K562 (cell line): Measurements from ENCODE around the gene FARSB. TPM values are rescaled to one million over a fixed set of nuclear protein-coding genes. Genes with fewer than 3 reads are reported as not detected.

ENCODE experiments used
- ATAC-seq: fragments of 200-7000 bp; cut with Tn5 transposase; 3 replicates; pipeline ENCODE4 v1.9.1; 2020; ENCODE audit warnings: moderate library complexity
- BruUV-seq: library from RNA; stranded (reverse); fragments of 400-500 nt; replicated peaks from 2 replicates; lab custom pipeline; 2021; lab: Mats Ljungman, UMichigan
- CTCF ChIA-PET: fragments of 300-600 bp; formaldehyde crosslinking; extraction: SDS; loops from one replicate; lab custom pipeline; 2021; ENCODE audit warnings: low intra/inter-chr PET ratio; lab: Yijun Ruan, JAX
- POLR2A ChIA-PET: fragments of 300-600, 350-650 bp; sonication (Branson Sonifier 250); formaldehyde crosslinking; extraction: SDS; loops from one replicate; lab custom pipeline; 2021; ENCODE audit warnings: antibody characterized with exemption, inconsistent platforms; lab: Yijun Ruan, JAX
- DNase-seq, 4 experiments: peaks; one replicate each; pipeline versions ENCODE4 v3.0.0 to v3.0.0-alpha.2; 2011 to 2018; ENCODE audit warnings: low spot score in 3 of 4, mixed read lengths in 3 of 4; ENCODE audit errors: extremely low read depth in 1 of 4
- FAIRE-seq: peaks from 2 replicates; lab custom pipeline; 2011; peaks lifted over from hg19 to GRCh38; lab: Jason Lieb, UNC
- H2AFZ ChIP-seq: 2 replicates; pipeline ENCODE4 v1.6.0; 2011; ENCODE audit warnings: low read depth, low read length, control low read depth, inconsistent platforms
- H3K27ac ChIP-seq: fragments of 200-600 bp; 3 replicates; pipeline ENCODE4 v1.8.0; 2011; ENCODE audit warnings: low read depth, mild to moderate bottlenecking, control low read depth, inconsistent platforms, low read length, moderate library complexity, mixed read lengths; ENCODE audit errors: extremely low read depth
- H3K27me3 ChIP-seq, 2 experiments: fragments of 300-600 bp in 1 of 2; 2 replicates in 1 of 2; 3 replicates in 1 of 2; pipeline versions ENCODE4 v1.6.0 to v1.8.0; 2011; ENCODE audit warnings: inconsistent platforms in 2 of 2, low read length in 2 of 2, mild to moderate bottlenecking in 1 of 2, mixed read lengths in 1 of 2, moderate library complexity in 1 of 2; ENCODE audit not compliant: control insufficient read depth in 2 of 2, insufficient read depth in 2 of 2
- H3K36me3 ChIP-seq: fragments of 300-600 bp; 3 replicates; pipeline ENCODE4 v1.8.0; 2011; ENCODE audit warnings: mild to moderate bottlenecking, low read length, inconsistent platforms; ENCODE audit not compliant: control insufficient read depth, insufficient read depth
- H3K4me1 ChIP-seq, 2 experiments: fragments of 200-600 bp in 1 of 2; replicated peaks in 1 of 2; 2 replicates in 1 of 2; 3 replicates in 1 of 2; pipeline versions ENCODE4 v1.5.1 to v1.8.0; 2011; ENCODE audit warnings: inconsistent platforms in 2 of 2, low read length in 2 of 2, mild to moderate bottlenecking in 1 of 2, mixed read lengths in 1 of 2, moderate library complexity in 1 of 2; ENCODE audit not compliant: control insufficient read depth in 2 of 2, insufficient read depth in 2 of 2
- H3K4me2 ChIP-seq: 2 replicates; pipeline ENCODE4 v1.6.1; 2011; ENCODE audit warnings: low read length, control low read depth, inconsistent platforms, mixed read lengths; ENCODE audit not compliant: insufficient read depth
- H3K4me3 ChIP-seq: fragments of 200-600 bp; sonication (generic), shearing (Covaris generic); 2 replicates; pipeline ENCODE4 v1.5.1; 2016; ENCODE audit warnings: control low read depth, inconsistent platforms
- H3K79me2 ChIP-seq: fragments of 200-600 bp; 3 replicates; pipeline ENCODE4 v1.8.0; 2011; ENCODE audit warnings: low read length, inconsistent platforms; ENCODE audit not compliant: control insufficient read depth, insufficient read depth
- H3K9ac ChIP-seq, 2 experiments: 2 replicates each; pipeline versions ENCODE4 v1.6.0 to v1.6.1; 2011; ENCODE audit warnings: low read depth in 2 of 2, low read length in 2 of 2, control low read depth in 1 of 2, inconsistent platforms in 1 of 2, mild to moderate bottlenecking in 1 of 2, mixed read lengths in 1 of 2; ENCODE audit not compliant: insufficient read depth in 1 of 2
- H3K9me1 ChIP-seq: one replicate; pipeline ENCODE4 v1.6.0; 2011; ENCODE audit warnings: inconsistent platforms, mild to moderate bottlenecking, low read length, moderate library complexity; ENCODE audit not compliant: control insufficient read depth, insufficient read depth
- H3K9me3 ChIP-seq: replicated peaks from 2 replicates; pipeline ENCODE4 v1.5.1; 2011; ENCODE audit warnings: low read depth, low read length, inconsistent platforms; ENCODE audit not compliant: control insufficient read depth, insufficient read depth
- H4K20me1 ChIP-seq: replicated peaks from 2 replicates; pipeline ENCODE4 v1.6.1; 2011; ENCODE audit warnings: low read length, inconsistent platforms, mixed read lengths; ENCODE audit not compliant: control insufficient read depth, insufficient read depth
- CBFA2T2 ChIP-seq: fragments of 450-650 bp; conservative IDR thresholded peaks from 2 replicates; pipeline ENCODE4 v1.6.1; 2017; ENCODE audit warnings: mild to moderate bottlenecking
- GTF2E2 ChIP-seq: fragments of 200-800 bp; sonication (Bioruptor generic); IDR thresholded peaks from 2 replicates; pipeline ENCODE4 v1.6.1; 2016; ENCODE audit warnings: missing genetic modification characterization, missing compliant biosample characterization
- HEY1 ChIP-seq: fragments of 250-450 bp; sonication (Bioruptor Pico); IDR thresholded peaks from 2 replicates; pipeline ENCODE4 v1.5.0; 2020; ENCODE audit warnings: mild to moderate bottlenecking, moderate library complexity, borderline replicate concordance
- HMG20A ChIP-seq: fragments of 450-650 bp; formaldehyde crosslinking; conservative IDR thresholded peaks from 2 replicates; pipeline ENCODE4 v1.4.0; 2020; ENCODE audit warnings: mild to moderate bottlenecking, mixed read lengths
- KHSRP ChIP-seq: fragments of 450-650 bp; IDR thresholded peaks from 2 replicates; pipeline ENCODE4 v1.6.1; 2017
- MYNN ChIP-seq, 2 experiments: sonication (generic); formaldehyde crosslinking in 1 of 2; IDR thresholded peaks; 2 replicates each; pipeline versions ENCODE4 v1.5.0 to v1.6.1; 2016 to 2020; ENCODE audit warnings: antibody characterized with exemption in 1 of 2, missing genetic modification reagents in 1 of 2
- SIN3B ChIP-seq: fragments of 450-650 bp; IDR thresholded peaks from 2 replicates; pipeline ENCODE4 v1.6.1; 2017; ENCODE audit warnings: low read depth, mild to moderate bottlenecking, moderate library complexity
- SMAD3 ChIP-seq: fragments of 450-650 bp; formaldehyde crosslinking; conservative IDR thresholded peaks from 2 replicates; pipeline ENCODE4 v1.4.0; 2020; ENCODE audit warnings: mild to moderate bottlenecking
- SNIP1 ChIP-seq: fragments of 450-650 bp; IDR thresholded peaks from 2 replicates; pipeline ENCODE4 v1.7.1; 2017; ENCODE audit warnings: low read depth, mild to moderate bottlenecking
- TBP ChIP-seq: optimal IDR thresholded peaks from 2 replicates; pipeline ENCODE3; 2011; ENCODE audit warnings: low read depth, low read length, improper control_type of control experiment
- ZNF197 ChIP-seq: fragments of 200-800 bp; sonication (Bioruptor generic); IDR thresholded peaks from 2 replicates; pipeline ENCODE4 v1.6.1; 2016; ENCODE audit warnings: low read depth, missing genetic modification characterization, missing compliant biosample characterization
- WGBS: fragments of 100-300 bp; shearing (Covaris generic); methylation state at CpG from one replicate; pipeline ENCODE4 v1.1.6; 2016; ENCODE audit warnings: low coverage, mixed read lengths; ENCODE audit not compliant: insufficient coverage; ENCODE audit errors: missing lambda C conversion rate; 5-methylcytosine and 5-hydroxymethylcytosine counted together
- in situ Hi-C: fragments of 300-500 bp; cut with MboI; formaldehyde crosslinking; loops from 4 replicates; pipeline ENCODE4 v1.15.0; 2018; ENCODE audit warnings: inconsistent platforms, mixed read lengths
- intact Hi-C: fragments of 100-400 bp; cut with micrococcal nuclease; formaldehyde crosslinking; loops from 2 replicates; pipeline ENCODE4 v1.14.2; 2022
- polyA plus RNA-seq, 8 experiments: library from polyadenylated mRNA; depleted of rRNA in 4 of 8; stranded (reverse) in 5 of 8; unstranded in 3 of 8; fragments of >200 nt; fragmentation: Nextera tagmentation in 2 of 8; fragmentation: Illumina TruSeq in 1 of 8; extraction: Ambion mirVana in 2 of 8; extraction: Trizol in 1 of 8; gene quantifications; 2 replicates each; pipeline versions ENCODE4 v1.2.1 to v1.2.3, GENCODE V29; 2011 to 2014; ENCODE audit warnings: inconsistent platforms in 1 of 8, missing spikeins in 1 of 8
- total RNA-seq, 7 experiments: library from RNA; depleted of rRNA in 6 of 7; stranded (reverse); fragments of >200 nt in 6 of 7; fragmentation: Illumina TruSeq in 2 of 7; extraction: Trizol in 2 of 7; gene quantifications; 2 replicates each; pipeline versions ENCODE4 v1.2.1 to v1.2.3, GENCODE V29; 2011 to 2021; ENCODE audit warnings: low replicate concordance in 1 of 7
- TF ChIP-seq, protein P1 (sequence below): fragments of 450-650 bp; formaldehyde crosslinking; IDR thresholded peaks from 2 replicates; pipeline ENCODE4 v1.4.0; 2022; ENCODE audit warnings: missing genetic modification characterization
- TF ChIP-seq, protein P2 (sequence below): fragments of 250-450 bp; sonication (Bioruptor Pico); IDR thresholded peaks from 2 replicates; pipeline ENCODE4 v1.5.0; 2021; ENCODE audit warnings: mild to moderate bottlenecking, borderline replicate concordance
- TF ChIP-seq, protein P3 (sequence below): sonication (generic); formaldehyde crosslinking; IDR thresholded peaks from 2 replicates; pipeline ENCODE4 v1.8.0; 2022; ENCODE audit warnings: mild to moderate bottlenecking, missing genetic modification reagents

FARSB gene
- total and polyA plus RNA-seq, 9 of the 15 experiments (the other 6 are each of a cell fraction or from before 2014, with no cell fraction given): 26.6 to 171 (median 55.7) TPM

DNA sequence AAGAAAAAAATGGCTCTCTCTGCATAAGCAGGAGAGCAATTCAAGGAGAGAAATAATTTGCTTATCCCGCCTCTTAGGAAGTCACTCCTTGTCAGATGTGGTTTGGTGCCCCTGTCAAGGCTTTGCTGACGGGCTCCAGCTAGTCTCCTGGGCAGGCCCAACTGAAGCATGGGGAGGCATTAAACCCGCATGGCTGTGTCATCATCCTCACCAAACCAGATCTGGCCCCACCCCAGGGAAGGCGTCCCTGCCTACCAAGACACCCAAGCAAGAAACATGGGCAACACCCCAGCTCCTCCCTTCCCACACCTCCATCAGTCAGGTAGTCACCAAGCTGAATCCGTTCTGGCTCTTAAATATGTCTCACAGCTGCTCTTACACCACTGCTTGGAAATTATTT is 123.6 kb downstream of the FARSB start:
- FAIRE-seq (no peak), ATAC-seq (no peak), DNase-seq (no peak)
- intact Hi-C loops: no loop called here
- no peaks in the 10 kb centered on the region for H3K9me3 ChIP-seq
- H3K4me2 ChIP-seq: no peak overlapping the region
- ChIA-PET POLR2A (no interaction called here), CTCF (no interaction called here)
- no peak overlapping the region for H3K27ac ChIP-seq
- no peak overlapping the region for H3K9ac ChIP-seq
- H3K36me3 ChIP-seq: no peaks in the 10 kb centered on the region
- no peaks in the 10 kb centered on the region for H3K79me2 ChIP-seq
- H3K9me1 ChIP-seq: no peaks in the 10 kb centered on the region
- no TSS peak for BruUV-seq
- TF ChIP-seq CBFA2T2 (no peak), MYNN (IDR thresholded peaks at IDR 0.05) (no peak), MYNN (CRISPR knock-in tag; IDR thresholded peaks at IDR 0.05) (no peak), KHSRP (no peak), SMAD3 (CRISPR knock-in tag) (no peak), SNIP1 (no peak), ZNF197 (CRISPR knock-in tag) (no peak), GTF2E2 (tag) (no peak), SIN3B (no peak), HMG20A (no peak), TBP (no peak), HEY1 (CRISPR knock-in tag) (no peak)
- TF ChIP-seq, protein P1, sequence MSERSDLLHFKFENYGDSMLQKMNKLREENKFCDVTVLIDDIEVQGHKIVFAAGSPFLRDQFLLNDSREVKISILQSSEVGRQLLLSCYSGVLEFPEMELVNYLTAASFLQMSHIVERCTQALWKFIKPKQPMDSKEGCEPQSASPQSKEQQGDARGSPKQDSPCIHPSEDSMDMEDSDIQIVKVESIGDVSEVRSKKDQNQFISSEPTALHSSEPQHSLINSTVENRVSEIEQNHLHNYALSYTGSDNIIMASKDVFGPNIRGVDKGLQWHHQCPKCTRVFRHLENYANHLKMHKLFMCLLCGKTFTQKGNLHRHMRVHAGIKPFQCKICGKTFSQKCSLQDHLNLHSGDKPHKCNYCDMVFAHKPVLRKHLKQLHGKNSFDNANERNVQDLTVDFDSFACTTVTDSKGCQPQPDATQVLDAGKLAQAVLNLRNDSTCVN: no peak
- TF ChIP-seq, protein P2, sequence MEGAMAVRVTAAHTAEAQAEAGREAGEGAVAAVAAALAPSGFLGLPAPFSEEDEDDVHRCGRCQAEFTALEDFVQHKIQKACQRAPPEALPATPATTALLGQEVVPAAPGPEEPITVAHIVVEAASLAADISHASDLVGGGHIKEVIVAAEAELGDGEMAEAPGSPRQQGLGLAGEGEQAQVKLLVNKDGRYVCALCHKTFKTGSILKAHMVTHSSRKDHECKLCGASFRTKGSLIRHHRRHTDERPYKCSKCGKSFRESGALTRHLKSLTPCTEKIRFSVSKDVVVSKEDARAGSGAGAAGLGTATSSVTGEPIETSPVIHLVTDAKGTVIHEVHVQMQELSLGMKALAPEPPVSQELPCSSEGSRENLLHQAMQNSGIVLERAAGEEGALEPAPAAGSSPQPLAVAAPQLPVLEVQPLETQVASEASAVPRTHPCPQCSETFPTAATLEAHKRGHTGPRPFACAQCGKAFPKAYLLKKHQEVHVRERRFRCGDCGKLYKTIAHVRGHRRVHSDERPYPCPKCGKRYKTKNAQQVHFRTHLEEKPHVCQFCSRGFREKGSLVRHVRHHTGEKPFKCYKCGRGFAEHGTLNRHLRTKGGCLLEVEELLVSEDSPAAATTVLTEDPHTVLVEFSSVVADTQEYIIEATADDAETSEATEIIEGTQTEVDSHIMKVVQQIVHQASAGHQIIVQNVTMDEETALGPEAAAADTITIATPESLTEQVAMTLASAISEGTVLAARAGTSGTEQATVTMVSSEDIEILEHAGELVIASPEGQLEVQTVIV (CRISPR knock-in tag): no peak
- TF ChIP-seq, protein P3, sequence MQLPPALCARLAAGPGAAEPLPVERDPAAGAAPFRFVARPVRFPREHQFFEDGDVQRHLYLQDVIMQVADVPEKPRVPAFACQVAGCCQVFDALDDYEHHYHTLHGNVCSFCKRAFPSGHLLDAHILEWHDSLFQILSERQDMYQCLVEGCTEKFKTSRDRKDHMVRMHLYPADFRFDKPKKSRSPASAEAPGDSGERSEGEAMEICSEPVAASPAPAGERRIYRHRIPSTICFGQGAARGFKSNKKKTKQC (CRISPR knock-in tag): no peak
- WGBS: 0% methylated on average over 5 of the region's 5 CpGs
- in situ Hi-C loops: no loop called here
- H3K4me3 ChIP-seq: no peak overlapping the region
- H3K4me1 ChIP-seq: no peaks in the 10 kb centered on the region
- no peak overlapping the region for H2AFZ ChIP-seq
- peaks cover 0 to 4% of the 10 kb centered on the region in 2 experiments; a peak in 1 of 5 replicates for H3K27me3 ChIP-seq
- H4K20me1 ChIP-seq: no peaks in the 10 kb centered on the region
